H9 (cell line): ENCODE data around the gene KANSL1. TPM values are rescaled to one million over a fixed set of nuclear protein-coding genes. Genes with fewer than 3 reads are reported as not detected.
A peak's percentile ranks its signal among the peaks of the same experiment; 100 is the strongest.

ENCODE experiments used
- DNase-seq: peaks from one replicate; pipeline ENCODE4 v3.0.0-alpha.2; 2017
- H2AFZ ChIP-seq: one replicate; pipeline ENCODE4 v1.6.1; 2013; ENCODE audit warnings: mild to moderate bottlenecking, low read length, control low read depth, moderate library complexity
- H2AK5ac ChIP-seq: 2 replicates; pipeline ENCODE4 v1.6.1; 2013; ENCODE audit warnings: low read length, control low read depth, mixed read lengths; ENCODE audit not compliant: insufficient read length
- H2BK120ac ChIP-seq: one replicate; pipeline ENCODE4 v1.6.1; 2013; ENCODE audit warnings: low read depth, mild to moderate bottlenecking, low read length, control low read depth, inconsistent platforms; ENCODE audit not compliant: poor library complexity, severe bottlenecking
- H2BK12ac ChIP-seq: 2 replicates; pipeline ENCODE4 v1.6.1; 2013; ENCODE audit warnings: low read length, control low read depth, mixed read lengths, low read depth; ENCODE audit not compliant: insufficient read length
- H2BK15ac ChIP-seq: 2 replicates; pipeline ENCODE4 v1.6.1; 2013; ENCODE audit warnings: low read depth, low read length, control low read depth
- H2BK20ac ChIP-seq: one replicate; pipeline ENCODE4 v1.6.1; 2013; ENCODE audit warnings: low read depth, mild to moderate bottlenecking, low read length, control low read depth, inconsistent platforms; ENCODE audit not compliant: poor library complexity, severe bottlenecking
- H2BK5ac ChIP-seq: 2 replicates; pipeline ENCODE4 v1.6.1; 2013; ENCODE audit warnings: low read length, control low read depth, mixed read lengths; ENCODE audit not compliant: insufficient read length
- H3K14ac ChIP-seq: 2 replicates; pipeline ENCODE4 v1.6.1; 2013; ENCODE audit warnings: low read length, control low read depth; ENCODE audit not compliant: insufficient read depth
- H3K18ac ChIP-seq: 2 replicates; pipeline ENCODE4 v1.6.1; 2013; ENCODE audit warnings: low read depth, mild to moderate bottlenecking, mixed read lengths, low read length, control low read depth; ENCODE audit not compliant: insufficient read length
- H3K23ac ChIP-seq: 2 replicates; pipeline ENCODE4 v1.6.1; 2013; ENCODE audit warnings: low read length, control low read depth, mixed read lengths, low read depth; ENCODE audit not compliant: insufficient read length
- H3K23me2 ChIP-seq: 2 replicates; pipeline ENCODE4 v1.6.1; 2013; ENCODE audit warnings: low read depth, mild to moderate bottlenecking, mixed read lengths, low read length, control low read depth; ENCODE audit not compliant: insufficient read length, poor library complexity, severe bottlenecking
- H3K27ac ChIP-seq: 2 replicates; pipeline ENCODE4 v1.5.1; 2013; ENCODE audit warnings: low read length, control low read depth, mixed read lengths, low read depth; ENCODE audit not compliant: insufficient read length
- H3K27me3 ChIP-seq: 2 replicates; pipeline ENCODE4 v1.6.1; 2013; ENCODE audit warnings: low read length, control low read depth, inconsistent platforms; ENCODE audit not compliant: insufficient read depth
- H3K4ac ChIP-seq: 2 replicates; pipeline ENCODE4 v1.6.1; 2013; ENCODE audit warnings: low read depth, mild to moderate bottlenecking, control low read depth, inconsistent platforms, low read length, moderate library complexity
- H3K4me1 ChIP-seq: 2 replicates; pipeline ENCODE4 v1.6.1; 2013; ENCODE audit warnings: low read length, control low read depth, inconsistent platforms; ENCODE audit not compliant: insufficient read depth
- H3K4me2 ChIP-seq: 2 replicates; pipeline ENCODE4 v1.6.1; 2013; ENCODE audit warnings: low read length, control low read depth, mixed read lengths; ENCODE audit not compliant: insufficient read length, insufficient read depth
- H3K56ac ChIP-seq: 2 replicates; pipeline ENCODE4 v1.6.1; 2013; ENCODE audit warnings: low read depth, mild to moderate bottlenecking, mixed read lengths, low read length, control low read depth; ENCODE audit not compliant: insufficient read length
- H3K79me1 ChIP-seq: 2 replicates; pipeline ENCODE4 v1.6.1; 2013; ENCODE audit warnings: low read depth, mild to moderate bottlenecking, moderate library complexity, low read length, control low read depth, inconsistent platforms; ENCODE audit not compliant: insufficient read depth, poor library complexity, severe bottlenecking
- H3K79me2 ChIP-seq: 2 replicates; pipeline ENCODE4 v1.6.1; 2013; ENCODE audit warnings: low read length, control low read depth, inconsistent platforms; ENCODE audit not compliant: insufficient read depth
- H3K9ac ChIP-seq: 2 replicates; pipeline ENCODE4 v1.6.1; 2013; ENCODE audit warnings: low read length, control low read depth, mixed read lengths; ENCODE audit not compliant: insufficient read length; ENCODE audit errors: extremely low read depth
- H3K9me3 ChIP-seq: one replicate; pipeline ENCODE4 v1.6.1; 2013; ENCODE audit warnings: low read depth, low read length, inconsistent platforms; ENCODE audit not compliant: control insufficient read depth
- H3T11ph ChIP-seq: one replicate; pipeline ENCODE4 v1.6.1; 2013; ENCODE audit warnings: mild to moderate bottlenecking, low read length, control low read depth, inconsistent platforms
- H4K20me1 ChIP-seq: one replicate; pipeline ENCODE4 v1.6.1; 2013; ENCODE audit not compliant: control insufficient read depth, insufficient read length, insufficient read depth
- H4K5ac ChIP-seq: 2 replicates; pipeline ENCODE4 v1.6.1; 2013; ENCODE audit warnings: low read depth, mild to moderate bottlenecking, mixed read lengths, low read length, control low read depth; ENCODE audit not compliant: insufficient read length
- H4K8ac ChIP-seq: replicated peaks from 2 replicates; pipeline ENCODE4 v1.6.1; 2013; ENCODE audit warnings: low read length, control low read depth, mixed read lengths, low read depth; ENCODE audit not compliant: insufficient read length
- H4K91ac ChIP-seq: 2 replicates; pipeline ENCODE4 v1.6.1; 2013; ENCODE audit warnings: low read depth, mild to moderate bottlenecking, moderate library complexity, mixed read lengths, low read length, control low read depth; ENCODE audit not compliant: insufficient read length
- H3K27ac Mint-ChIP-seq, 3 experiments: 2 replicates in 2 of 3; 3 replicates in 1 of 3; pipeline ENCODE4 v1.8.0; 2020 to 2021; ENCODE audit warnings: mixed read lengths in 3 of 3, mild to moderate bottlenecking in 1 of 3, moderate library complexity in 1 of 3
- H3K27me3 Mint-ChIP-seq: 2 replicates; pipeline ENCODE4 v1.8.0; 2021; ENCODE audit warnings: low read depth, mild to moderate bottlenecking, moderate library complexity, mixed read lengths
- H3K36me3 Mint-ChIP-seq, 3 experiments: 2 replicates in 2 of 3; 3 replicates in 1 of 3; pipeline ENCODE4 v1.8.0; 2020 to 2021; ENCODE audit warnings: low read depth in 3 of 3, mixed read lengths in 3 of 3; ENCODE audit not compliant: insufficient read depth in 1 of 3
- H3K4me1 Mint-ChIP-seq, 2 experiments: 2 replicates each; pipeline ENCODE4 v1.8.0; 2020; ENCODE audit warnings: mixed read lengths in 2 of 2
- H3K4me3 Mint-ChIP-seq, 2 experiments: 2 replicates in 1 of 2; 3 replicates in 1 of 2; pipeline ENCODE4 v1.8.0; 2020 to 2021; ENCODE audit warnings: mild to moderate bottlenecking in 2 of 2, mixed read lengths in 2 of 2, moderate library complexity in 1 of 2
- H3K9me3 Mint-ChIP-seq, 2 experiments: 2 replicates in 1 of 2; 3 replicates in 1 of 2; pipeline ENCODE4 v1.8.0; 2020; ENCODE audit warnings: mild to moderate bottlenecking in 2 of 2, mixed read lengths in 2 of 2, moderate library complexity in 1 of 2
- WGBS: extraction: QIAGEN DNeasy Blood & Tissue Kit; methylation state at CpG from one replicate; pipeline ENCODE4 v1.1.7; 2013; ENCODE audit warnings: missing lambda C conversion rate, low lambda C conversion rate, mixed read lengths; ENCODE audit not compliant: insufficient read length; ENCODE audit errors: extremely low coverage; 5-methylcytosine and 5-hydroxymethylcytosine counted together
- total RNA-seq: library from RNA; stranded (reverse); gene quantifications from 2 replicates; pipeline ENCODE4 v1.2.1, GENCODE V29; 2021
- TF ChIP-seq, protein P1 (sequence below): fragments of 200-600 bp; sonication (generic); conservative IDR thresholded peaks from 3 replicates; pipeline ENCODE4 v1.8.0; 2021; ENCODE audit warnings: antibody characterized with exemption, mild to moderate bottlenecking

Gene KANSL1
- total RNA-seq, 1 experiment from 2014 or later = 114 TPM

GRCh38 chr17:46013127-46013501, 180.1 kb downstream of the KANSL1 start:
- Histone ChIP-seq H3T11ph (no peak overlapping the region), H3K23ac (no peak overlapping the region), H3K79me2 (no peaks in the 10 kb centered on the region), H2AK5ac (no peak overlapping the region), H4K20me1 (no peaks in the 10 kb centered on the region), H3K79me1 (no peaks in the 10 kb centered on the region), H2BK120ac (no peak overlapping the region), H4K8ac (no peak overlapping the region), H3K23me2 (no peaks in the 10 kb centered on the region), H4K5ac (no peak overlapping the region), H2BK15ac (no peak overlapping the region), H3K27me3 (no peaks in the 10 kb centered on the region), H4K91ac (no peak overlapping the region), H2BK20ac (no peak overlapping the region), H3K4me2 (no peak overlapping the region), H3K56ac (no peak overlapping the region), H3K14ac (0 out of 2 replicates have a peak overlapping the region, but pooled peaks have one; percentile 25), H2BK12ac (no peak overlapping the region), H2AFZ (no peak overlapping the region), H3K18ac (no peak overlapping the region), H3K27ac (no peak overlapping the region), H3K4ac (no peak overlapping the region), H2BK5ac (no peak overlapping the region), H3K4me1 (no peaks in the 10 kb centered on the region), H3K9ac (no peak overlapping the region), H3K9me3 (no peaks in the 10 kb centered on the region)
- Mint-ChIP-seq H3K27me3 (peaks cover 2% of the 10 kb centered on the region), H3K4me1 (0 out of 4 replicates have a peak, but pooled peaks cover 0 to 6% of the 10 kb centered on the region in 2 experiments), H3K9me3 (no peaks in the 10 kb centered on the region), H3K4me3 (no peak overlapping the region), H3K27ac (no peak overlapping the region), H3K36me3 (no peaks in the 10 kb centered on the region; a peak in 1 of 7 replicates)
- TF ChIP-seq, protein P1, sequence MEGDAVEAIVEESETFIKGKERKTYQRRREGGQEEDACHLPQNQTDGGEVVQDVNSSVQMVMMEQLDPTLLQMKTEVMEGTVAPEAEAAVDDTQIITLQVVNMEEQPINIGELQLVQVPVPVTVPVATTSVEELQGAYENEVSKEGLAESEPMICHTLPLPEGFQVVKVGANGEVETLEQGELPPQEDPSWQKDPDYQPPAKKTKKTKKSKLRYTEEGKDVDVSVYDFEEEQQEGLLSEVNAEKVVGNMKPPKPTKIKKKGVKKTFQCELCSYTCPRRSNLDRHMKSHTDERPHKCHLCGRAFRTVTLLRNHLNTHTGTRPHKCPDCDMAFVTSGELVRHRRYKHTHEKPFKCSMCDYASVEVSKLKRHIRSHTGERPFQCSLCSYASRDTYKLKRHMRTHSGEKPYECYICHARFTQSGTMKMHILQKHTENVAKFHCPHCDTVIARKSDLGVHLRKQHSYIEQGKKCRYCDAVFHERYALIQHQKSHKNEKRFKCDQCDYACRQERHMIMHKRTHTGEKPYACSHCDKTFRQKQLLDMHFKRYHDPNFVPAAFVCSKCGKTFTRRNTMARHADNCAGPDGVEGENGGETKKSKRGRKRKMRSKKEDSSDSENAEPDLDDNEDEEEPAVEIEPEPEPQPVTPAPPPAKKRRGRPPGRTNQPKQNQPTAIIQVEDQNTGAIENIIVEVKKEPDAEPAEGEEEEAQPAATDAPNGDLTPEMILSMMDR = no peak
- no CpG with 5 or more reads among the region's 7 CpGs for WGBS
- DNase-seq = no peak
